H1 (cell line): Measurements from ENCODE around the gene TOB1. TPM values are rescaled to one million over a fixed set of nuclear protein-coding genes. Genes with fewer than 3 reads are reported as not detected.

Source experiments
- BRCA1 ChIP-seq: IDR thresholded peaks from 2 replicates; pipeline ENCODE4 v1.6.1; 2012; ENCODE audit warnings: low read depth, low read length, improper control_type of control experiment
- TCF12 ChIP-seq: IDR thresholded peaks from 2 replicates; pipeline ENCODE4 v1.6.1; 2011; ENCODE audit warnings: low read depth, mild to moderate bottlenecking, low read length
- polyA plus RNA-seq, 7 experiments: library from polyadenylated mRNA; depleted of rRNA in 3 of 7; stranded (reverse) in 5 of 7; unstranded in 2 of 7; fragments of >200 nt in 5 of 7; fragments of 200-250 nt in 2 of 7; gene quantifications; 1 replicate in 5 of 7; 2 replicates in 1 of 7; 4 replicates in 1 of 7; pipeline versions ENCODE4 v1.2.1 to v1.2.3, GENCODE V29; 2011 to 2013; ENCODE audit warnings: missing spikeins in 2 of 7, mixed read lengths in 2 of 7
- total RNA-seq: library from RNA; stranded (reverse); fragmentation: NEBNext Ultra II Directional; extraction: Animal tissue kit (Norgen Biotek cat#: 25700); gene quantifications from 2 replicates; pipeline ENCODE4 v1.2.1, GENCODE V29; 2021

The TOB1 gene
- total and polyA plus RNA-seq, 2 of the 8 experiments (the other 6 are each of a cell fraction or from before 2014, with no cell fraction given), result 14.4 to 20.8 TPM

DNA sequence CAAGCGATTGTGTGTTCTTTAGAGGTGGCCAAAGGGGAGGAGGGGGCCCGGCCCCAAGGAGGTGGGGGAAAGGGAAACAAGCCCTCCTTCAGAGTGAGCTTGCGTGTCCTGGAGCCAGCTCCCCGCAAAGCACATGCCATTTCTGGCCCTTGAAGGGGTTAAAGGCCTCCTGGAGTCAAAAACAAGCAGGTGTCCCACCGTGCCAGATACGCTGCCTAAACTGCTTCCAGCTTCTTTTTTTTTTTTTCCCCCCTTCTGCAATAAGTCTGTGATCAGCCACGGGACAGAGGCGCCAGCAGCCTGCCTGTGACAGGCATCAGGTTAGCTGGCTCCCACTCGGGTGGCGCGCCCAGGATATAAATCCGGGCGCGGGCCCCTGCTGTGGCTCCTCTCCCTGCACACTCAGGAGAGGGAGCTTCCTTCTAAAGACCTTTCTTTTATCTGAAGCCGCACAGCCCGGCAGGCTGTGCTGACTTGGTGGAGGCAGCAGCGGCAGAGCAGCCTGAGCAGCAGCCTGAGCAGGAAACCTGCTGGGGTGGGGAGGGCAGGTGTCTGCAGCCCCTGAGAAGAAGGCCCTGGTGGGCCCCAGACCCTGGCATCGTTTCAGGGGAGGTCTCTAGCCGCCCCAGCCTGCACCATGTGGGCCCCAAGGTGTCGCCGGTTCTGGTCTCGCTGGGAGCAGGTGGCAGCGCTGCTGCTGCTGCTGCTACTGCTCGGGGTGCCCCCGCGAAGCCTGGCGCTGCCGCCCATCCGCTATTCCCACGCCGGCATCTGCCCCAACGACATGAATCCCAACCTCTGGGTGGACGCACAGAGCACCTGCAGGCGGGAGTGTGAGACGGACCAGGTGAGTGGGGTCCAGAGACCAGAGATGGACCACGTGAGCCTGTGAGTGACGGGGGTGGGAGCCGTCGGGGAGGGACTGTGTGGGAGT is 30.6 kb downstream of the TOB1 start, which contains the start of gene WFIKKN2 (continued):
- TF ChIP-seq TCF12, result no peak
- TF ChIP-seq BRCA1, result no peak
